ENCODE results near the gene APBB3. TPM values are rescaled to one million over a fixed set of nuclear protein-coding genes. Genes with fewer than 3 reads are reported as not detected.

Gene APBB3
- total RNA-seq, 4 donors from 2014 or later: 20.2 to 33.5 (median 26.1) TPM

GRCh38 chr5:140544986-140545385, 19.4 kb downstream of the APBB3 start:
- peaks cover 23 to 30% of the 10 kb centered on the region in 2 donors for H3K4me1 ChIP-seq
- H3K9me3 ChIP-seq: no peaks in the 10 kb centered on the region
- TF ChIP-seq CTCF (IDR thresholded peaks at IDR 0.05): no peak
- TF ChIP-seq POLR2A (IDR thresholded peaks at IDR 0.05): no peak
- H3K4me3 ChIP-seq (replicated peaks in 1 of 3): no peak overlapping the region
- no peaks in the 10 kb centered on the region for H3K27me3 ChIP-seq
- no peak overlapping the region for H3K27ac ChIP-seq
- intact Hi-C loops (cut with DNase I): loop anchor here (5.0 kb wide), 1 partner anchor 102 kb away; the partner anchor contains the start of genes IK and NDUFA2
- 97 to 98% methylated on average over 7 of the region's 7 CpGs for WGBS, 2 donors
- peaks cover 12 to 21% of the 10 kb centered on the region in 2 donors for H3K36me3 ChIP-seq
- DNase-seq: no peak

- intact Hi-C loops (cut with DNase I): no loop called here
- Histone ChIP-seq H3K4me3 (replicated peaks in 1 of 3) (no peak overlapping the region), H3K36me3 (peaks cover 32 to 39% of the 10 kb centered on the region in 2 donors), H3K9me3 (no peaks in the 10 kb centered on the region), H3K27ac (no peak overlapping the region), H3K27me3 (no peaks in the 10 kb centered on the region), H3K4me1 (peaks cover 8 to 12% of the 10 kb centered on the region in 2 donors)
- no peak for DNase-seq
- TF ChIP-seq POLR2A (IDR thresholded peaks at IDR 0.05): no peak
- TF ChIP-seq CTCF (IDR thresholded peaks at IDR 0.05): no peak
- WGBS, 2 donors: 93 to 99% methylated on average over 5 of the region's 5 CpGs
These were observed 21.4 kb downstream of the APBB3 start for GRCh38 chr5:140542972-140543371.

GRCh38 chr5:140540227-140540626, 24.2 kb downstream of the APBB3 start:
- intact Hi-C loops (cut with DNase I): no loop called here
- no peaks in the 10 kb centered on the region for H3K9me3 ChIP-seq
- WGBS, 2 donors: 95 to 98% methylated on average over 1 of the region's 1 CpG

GRCh38 chr5:140524003-140524402, 40.4 kb downstream of the APBB3 start:
- intact Hi-C loops (cut with DNase I): no loop called here
- no peaks in the 10 kb centered on the region for H3K4me1 ChIP-seq
- TF ChIP-seq POLR2A (IDR thresholded peaks at IDR 0.05): no peak
- TF ChIP-seq CTCF (IDR thresholded peaks at IDR 0.05): no peak
- H3K36me3 ChIP-seq: peaks cover 40 to 42% of the 10 kb centered on the region in 2 donors
- no peaks in the 10 kb centered on the region for H3K9me3 ChIP-seq
- H3K4me3 ChIP-seq (replicated peaks in 1 of 3): no peak overlapping the region
- WGBS, 2 donors: 91 to 97% methylated on average over 2 of the region's 2 CpGs
- H3K27ac ChIP-seq: no peak overlapping the region
- no peak for DNase-seq
- no peaks in the 10 kb centered on the region for H3K27me3 ChIP-seq

More at GRCh38 chr5:140540227-140540626, 24.2 kb downstream of the APBB3 start:
- Histone ChIP-seq H3K27ac (no peak overlapping the region), H3K36me3 (peaks cover 40 to 55% of the 10 kb centered on the region in 2 donors), H3K27me3 (no peaks in the 10 kb centered on the region), H3K4me3 (replicated peaks in 1 of 3) (no peak overlapping the region), H3K4me1 (no peaks in the 10 kb centered on the region)
- no peak for TF ChIP-seq CTCF (IDR thresholded peaks at IDR 0.05)
- TF ChIP-seq POLR2A (IDR thresholded peaks at IDR 0.05): no peak
- DNase-seq: no peak

GRCh38 chr5:140513124-140513523, 51.3 kb downstream of the APBB3 start:
- intact Hi-C loops (cut with DNase I): no loop called here
- Histone ChIP-seq H3K9me3 (no peaks in the 10 kb centered on the region), H3K27me3 (no peaks in the 10 kb centered on the region), H3K36me3 (peaks cover 34 to 53% of the 10 kb centered on the region in 2 donors), H3K27ac (no peak overlapping the region), H3K4me1 (no peaks in the 10 kb centered on the region), H3K4me3 (replicated peaks in 1 of 3) (no peak overlapping the region)
- DNase-seq: no peak
- 96 to 97% methylated on average over 2 of the region's 2 CpGs for WGBS, 2 donors
- TF ChIP-seq CTCF (IDR thresholded peaks at IDR 0.05): no peak
- TF ChIP-seq POLR2A (IDR thresholded peaks at IDR 0.05): no peak

Data from thyroid gland (tissue), 4 donors.